GM18520 (cell line): ENCODE data around the gene IFI44L.

Experiments
- ATAC-seq: cut with Tn5 transposase; IDR thresholded peaks from one replicate; pipeline ENCODE4 v1.9.1; 2021; ENCODE audit not compliant: unreplicated experiment

Gene IFI44L

DNA sequence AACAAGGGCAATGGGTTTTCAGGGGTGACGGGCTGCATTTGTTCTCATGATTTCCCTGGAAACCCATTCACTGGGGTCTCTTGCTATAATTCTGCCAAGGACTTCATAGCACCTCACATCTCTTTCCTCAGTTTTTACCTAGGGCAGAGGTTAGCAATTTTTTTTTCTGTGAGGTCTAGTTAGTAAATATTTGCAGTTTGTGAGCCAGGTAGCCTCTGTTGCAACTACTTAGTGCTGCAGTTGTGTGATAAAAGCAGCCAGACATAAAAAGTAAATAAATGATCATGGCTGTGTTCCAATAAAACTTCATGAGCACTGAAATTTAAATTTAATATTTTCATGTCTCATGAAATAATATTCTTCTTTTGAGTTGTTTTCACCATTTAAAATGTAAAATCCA lies 67.1 kb downstream of the IFI44L start:
- ATAC-seq = no peak

DNA sequence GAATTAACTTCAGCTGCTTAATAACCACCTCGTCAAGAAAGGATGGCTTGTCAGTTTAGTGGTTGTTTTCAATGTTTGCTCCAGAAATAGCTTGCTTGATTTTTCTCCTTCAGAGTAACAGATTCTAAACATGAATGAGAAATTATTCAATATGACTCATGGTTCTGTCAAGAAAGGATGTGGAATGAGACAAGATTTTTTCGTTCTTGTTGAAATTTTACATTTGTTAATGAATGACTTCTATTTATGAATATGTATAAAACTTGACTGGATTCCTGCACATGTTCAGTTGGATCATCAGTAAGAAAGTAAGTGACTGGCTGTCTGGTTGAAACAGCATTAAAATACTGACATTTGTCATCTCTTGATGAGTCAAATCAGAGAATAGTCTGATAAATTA lies 67.7 kb downstream of the IFI44L start:
- ATAC-seq = no peak

DNA sequence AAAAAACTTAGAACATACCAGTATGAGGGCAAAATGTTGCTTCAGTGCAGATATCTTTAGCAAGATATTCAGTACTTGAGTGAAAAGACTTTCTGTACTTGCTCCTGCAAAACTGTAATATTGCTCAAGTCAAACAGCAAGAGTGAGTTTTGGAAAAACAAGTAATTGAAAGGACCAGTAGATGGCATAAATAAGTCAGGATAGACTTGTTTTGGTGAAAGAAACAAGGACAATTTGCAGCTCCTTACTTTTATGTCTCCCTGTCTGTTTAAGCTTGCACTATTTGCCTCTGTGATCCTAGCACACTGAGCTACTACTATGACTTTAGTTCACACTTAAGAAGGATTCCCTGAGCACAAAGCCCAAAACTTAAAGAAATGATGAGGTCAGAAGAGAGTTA lies 68.4 kb downstream of the IFI44L start:
- ATAC-seq = no peak

DNA sequence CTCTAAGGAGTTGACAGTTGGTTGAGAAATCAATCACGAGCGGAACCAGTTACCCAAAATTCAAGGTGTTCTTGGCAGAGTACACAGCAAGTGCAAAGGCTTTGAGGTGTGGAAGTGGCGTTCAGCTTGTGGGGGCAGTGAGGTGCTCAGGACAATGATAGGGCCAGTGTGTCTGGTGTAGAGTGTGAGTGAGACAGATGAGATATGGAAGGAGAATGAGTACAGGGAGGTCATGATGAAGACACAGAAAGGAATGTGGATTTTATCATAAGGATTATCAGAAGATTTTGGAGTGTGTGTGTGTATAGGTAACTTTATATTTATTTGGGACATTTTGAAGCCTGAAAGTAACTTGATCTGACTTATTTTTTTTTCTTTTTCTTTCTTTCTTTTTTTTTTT lies 70.3 kb downstream of the IFI44L start:
- ATAC-seq = no peak

DNA sequence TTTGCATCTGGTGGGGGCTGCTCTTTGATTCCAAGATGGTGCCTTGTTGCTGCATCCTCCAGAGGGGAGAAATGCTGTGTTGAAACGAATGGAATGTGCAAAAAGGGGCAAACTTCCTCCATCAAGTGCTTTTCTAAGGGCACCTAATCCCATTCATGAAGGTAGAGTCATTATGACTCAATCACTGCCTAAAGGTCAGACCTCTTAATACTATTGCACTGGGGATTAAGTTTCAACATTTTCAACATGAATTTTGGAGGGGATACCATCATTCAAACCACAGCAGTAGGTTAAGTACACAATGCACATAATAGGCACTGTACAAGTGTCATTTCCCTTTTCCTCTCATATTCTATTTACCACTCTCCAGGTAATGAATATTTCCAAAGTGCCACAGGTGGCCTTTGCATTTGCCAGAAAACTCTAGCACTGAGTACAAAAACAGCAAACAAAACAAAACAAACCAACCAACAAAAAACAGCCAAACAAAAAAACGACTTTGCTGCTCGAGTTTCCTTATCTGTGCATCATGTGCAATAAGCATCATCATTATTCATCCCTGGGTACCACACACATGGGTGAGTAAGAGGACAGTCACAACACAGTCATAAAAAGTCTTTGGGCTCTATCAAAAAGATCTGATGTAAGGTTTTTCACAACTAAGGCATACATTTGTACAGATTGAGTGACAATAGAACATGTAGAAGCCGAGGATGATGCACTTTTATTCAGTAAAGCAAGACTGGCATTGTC lies 71.9 kb downstream of the IFI44L start:
- no peak for ATAC-seq
